NCI-H82 treated with DMSO at 0.1 percent for 48 hours (cell line): ENCODE data around the gene PRKCQ.
"Not testable (repeated sequence)": the region's sequence is repeated elsewhere in the genome, so short reads cannot be mapped to it uniquely, and the experiment has no call there.

Source experiments
- DNase-seq: peaks from one replicate; lab custom pipeline; 2025; ENCODE audit not compliant: unreplicated experiment; lab: John Stamatoyannopoulos, UW

PRKCQ gene

GRCh38 chr10:6394084-6394483 lies 186.0 kb downstream of the PRKCQ start:
- no peak for DNase-seq

- DNase-seq, result no peak
These were observed 186.9 kb downstream of the PRKCQ start for GRCh38 chr10:6393168-6393567.

GRCh38 chr10:6390213-6390845 lies 189.7 kb downstream of the PRKCQ start:
- no peak for DNase-seq

GRCh38 chr10:6388261-6388893 lies 191.7 kb downstream of the PRKCQ start:
- no peak for DNase-seq

GRCh38 chr10:6386960-6387359 lies 193.1 kb downstream of the PRKCQ start:
- DNase-seq, result no peak

GRCh38 chr10:6386346-6386745 lies 193.7 kb downstream of the PRKCQ start:
- no peak for DNase-seq

GRCh38 chr10:6385665-6386064 lies 194.4 kb downstream of the PRKCQ start:
- DNase-seq, result no peak

- DNase-seq, result no peak
These were observed 195.2 kb downstream of the PRKCQ start for GRCh38 chr10:6384847-6385246.

- DNase-seq, result no peak
These were observed 196.0 kb downstream of the PRKCQ start for GRCh38 chr10:6384031-6384430.

GRCh38 chr10:6383096-6383812 lies 196.8 kb downstream of the PRKCQ start:
- DNase-seq, result no peak

GRCh38 chr10:6382081-6382480 lies 198.0 kb downstream of the PRKCQ start:
- DNase-seq, result no peak

GRCh38 chr10:6380478-6380877 lies 199.6 kb downstream of the PRKCQ start:
- DNase-seq, result not testable (repeated sequence)

GRCh38 chr10:6379015-6379776 lies 200.9 kb downstream of the PRKCQ start:
- DNase-seq, result no peak
